ENCODE data around the gene RNASE8. TPM values are rescaled to one million over a fixed set of nuclear protein-coding genes. Genes with fewer than 3 reads are reported as not detected.
"Not testable (repeated sequence)": the region's sequence is repeated elsewhere in the genome, so short reads cannot be mapped to it uniquely, and the experiment has no call there.

Gene RNASE8, protein sequence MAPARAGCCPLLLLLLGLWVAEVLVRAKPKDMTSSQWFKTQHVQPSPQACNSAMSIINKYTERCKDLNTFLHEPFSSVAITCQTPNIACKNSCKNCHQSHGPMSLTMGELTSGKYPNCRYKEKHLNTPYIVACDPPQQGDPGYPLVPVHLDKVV
- total RNA-seq (not detected in 2 replicates), polyA plus RNA-seq (not detected in 2 replicates)

GRCh38 chr14:21057803-21058675, at the start of gene RNASE8:
RNASE8 (plus strand) TSS chr14:21057822; CDS start chr14:21057893, 71 bp downstream.
- H3K79me2 ChIP-seq: no peaks in the 10 kb centered on the region
- H3K36me3 ChIP-seq (replicated peaks; ENCODE audit: insufficient read depth, low read depth): no peaks in the 10 kb centered on the region
- WGBS (ENCODE audit: low lambda C conversion rate, missing lambda C conversion rate): 84% methylated on average over 8 of the region's 8 CpGs
- H3K4me2 ChIP-seq: no peak within 1 kb of the TSS
- H3K9me3 ChIP-seq (ENCODE audit: low read depth): no peaks in the 10 kb centered on the region
- no peak within 1 kb of the TSS for H2AFZ ChIP-seq
- peaks cover 16% of the 10 kb centered on the region for H3K4me1 ChIP-seq (ENCODE audit: insufficient read depth)
- H4K20me1 ChIP-seq (ENCODE audit: insufficient read depth, poor library complexity, severe bottlenecking): no peaks in the 10 kb centered on the region
- no peak for DNase-seq (ENCODE audit: low spot score)
- H3K9me2 ChIP-seq (replicated peaks; ENCODE audit: insufficient read depth): no peaks in the 10 kb centered on the region
- no peaks in the 10 kb centered on the region for H3K27me3 ChIP-seq
- H3K27ac ChIP-seq: no peak within 1 kb of the TSS
- TF ChIP-seq EZH2 (IDR thresholded peaks at IDR 0.05; ENCODE audit: borderline replicate concordance) (no peak), CTCF (IDR thresholded peaks at IDR 0.05; ENCODE audit: poor library complexity) (no peak), EZH2phosphoT487 (IDR thresholded peaks at IDR 0.05; ENCODE audit: low read depth, severe bottlenecking, unreplicated experiment) (no peak)
- no peak within 1 kb of the TSS for H3K4me3 ChIP-seq

GRCh38 chr14:21009721-21010120, 47.9 kb upstream of the RNASE8 start:
- not testable (repeated sequence) for H4K20me1 ChIP-seq (ENCODE audit: insufficient read depth, poor library complexity, severe bottlenecking); H3K79me2 ChIP-seq; H3K9me2 ChIP-seq (replicated peaks; ENCODE audit: insufficient read depth); H3K27me3 ChIP-seq; DNase-seq (ENCODE audit: low spot score); H3K4me3 ChIP-seq; H3K9me3 ChIP-seq (ENCODE audit: low read depth); H3K36me3 ChIP-seq (replicated peaks; ENCODE audit: insufficient read depth, low read depth)
- Histone ChIP-seq H3K27ac (peak overlapping the region; percentile 32), H2AFZ (peak overlapping the region; percentile 3), H3K4me1 (ENCODE audit: insufficient read depth) (peaks cover 16% of the 10 kb centered on the region), H3K4me2 (peak overlapping the region; percentile 10)
- WGBS (ENCODE audit: low lambda C conversion rate, missing lambda C conversion rate): 11% methylated on average over 3 of the region's 3 CpGs

DNA sequence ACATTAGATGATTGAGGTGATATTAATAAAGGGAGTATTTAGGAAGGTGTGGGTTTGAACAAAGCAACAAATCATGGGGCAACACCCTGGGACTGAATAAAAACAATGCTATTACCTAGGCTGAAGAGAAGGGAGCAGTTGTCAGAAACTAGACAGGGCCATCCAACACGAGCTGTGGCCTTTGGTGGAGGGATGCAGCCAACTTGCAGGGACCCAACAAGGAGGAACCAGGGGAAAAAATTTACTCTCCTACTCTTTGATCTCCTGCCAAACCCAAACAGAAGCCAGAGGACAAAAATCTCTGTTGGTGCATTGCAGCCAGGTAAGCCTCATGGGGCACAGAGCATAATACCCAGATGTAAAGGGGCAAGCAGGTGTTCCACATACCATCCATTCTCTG, 46.5 kb upstream of the RNASE8 start:
- H2AFZ ChIP-seq: no peak overlapping the region
- 95% methylated on average over 1 of the region's 1 CpG for WGBS (ENCODE audit: low lambda C conversion rate, missing lambda C conversion rate)

More for the DNA sequence above, 46.5 kb upstream of the RNASE8 start:
- Histone ChIP-seq H3K4me1 (ENCODE audit: insufficient read depth) (peaks cover 16% of the 10 kb centered on the region), H3K4me2 (no peak overlapping the region), H3K4me3 (no peak overlapping the region), H3K27me3 (no peaks in the 10 kb centered on the region), H3K79me2 (no peaks in the 10 kb centered on the region), H3K27ac (no peak overlapping the region), H4K20me1 (ENCODE audit: insufficient read depth, poor library complexity, severe bottlenecking) (no peaks in the 10 kb centered on the region), H3K9me2 (replicated peaks; ENCODE audit: insufficient read depth) (no peaks in the 10 kb centered on the region), H3K36me3 (replicated peaks; ENCODE audit: insufficient read depth, low read depth) (no peaks in the 10 kb centered on the region), H3K9me3 (ENCODE audit: low read depth) (no peaks in the 10 kb centered on the region)
- no peak for DNase-seq (ENCODE audit: low spot score)
- TF ChIP-seq CTCF (IDR thresholded peaks at IDR 0.05; ENCODE audit: poor library complexity) (no peak), EZH2 (IDR thresholded peaks at IDR 0.05; ENCODE audit: borderline replicate concordance) (no peak), EZH2phosphoT487 (IDR thresholded peaks at IDR 0.05; ENCODE audit: low read depth, severe bottlenecking, unreplicated experiment) (no peak)
